Pulmonary artery endothelial cell (primary cell): Measurements from ENCODE around the gene RPL28. TPM values are rescaled to one million over a fixed set of nuclear protein-coding genes. Genes with fewer than 3 reads are reported as not detected.

Experiments used
- DNase-seq: peaks from one replicate; pipeline ENCODE4 v3.0.0-alpha.2; 2011; ENCODE audit warnings: low read depth, low spot score
- total RNA-seq: library from RNA; depleted of rRNA; stranded (reverse); fragments of >200 nt; gene quantifications from 2 replicates; pipeline ENCODE4 v1.2.3, GENCODE V29; 2014

The RPL28 gene
- total RNA-seq, 1 donor from 2014 or later: 256 TPM

- DNase-seq: no peak
Observed at GRCh38 chr19:55423225-55424005, 37.7 kb downstream of the RPL28 start.

GRCh38 chr19:55424518-55424917 is 38.8 kb downstream of the RPL28 start:
- no peak for DNase-seq

- DNase-seq: no peak
Observed at GRCh38 chr19:55426042-55426441, 40.3 kb downstream of the RPL28 start.

DNA sequence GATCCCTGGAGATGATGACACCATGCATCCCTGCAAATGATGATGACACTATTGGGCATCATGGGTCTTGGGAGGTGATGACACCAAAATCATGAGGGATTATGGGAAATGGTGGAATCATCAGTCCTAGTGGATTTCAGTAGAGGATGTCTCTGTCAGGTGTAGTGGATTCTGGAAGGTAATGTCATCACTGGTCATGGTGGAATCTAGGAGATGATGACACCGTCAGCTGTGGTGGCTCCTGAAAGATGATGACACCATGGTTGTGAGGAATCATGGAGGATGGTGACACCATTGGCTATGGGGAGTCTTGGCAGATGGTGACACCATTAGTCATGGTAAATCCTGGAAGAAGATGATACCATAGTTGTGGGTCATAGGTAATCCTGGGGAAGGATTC is 45.5 kb downstream of the RPL28 start:
- DNase-seq: no peak

DNA sequence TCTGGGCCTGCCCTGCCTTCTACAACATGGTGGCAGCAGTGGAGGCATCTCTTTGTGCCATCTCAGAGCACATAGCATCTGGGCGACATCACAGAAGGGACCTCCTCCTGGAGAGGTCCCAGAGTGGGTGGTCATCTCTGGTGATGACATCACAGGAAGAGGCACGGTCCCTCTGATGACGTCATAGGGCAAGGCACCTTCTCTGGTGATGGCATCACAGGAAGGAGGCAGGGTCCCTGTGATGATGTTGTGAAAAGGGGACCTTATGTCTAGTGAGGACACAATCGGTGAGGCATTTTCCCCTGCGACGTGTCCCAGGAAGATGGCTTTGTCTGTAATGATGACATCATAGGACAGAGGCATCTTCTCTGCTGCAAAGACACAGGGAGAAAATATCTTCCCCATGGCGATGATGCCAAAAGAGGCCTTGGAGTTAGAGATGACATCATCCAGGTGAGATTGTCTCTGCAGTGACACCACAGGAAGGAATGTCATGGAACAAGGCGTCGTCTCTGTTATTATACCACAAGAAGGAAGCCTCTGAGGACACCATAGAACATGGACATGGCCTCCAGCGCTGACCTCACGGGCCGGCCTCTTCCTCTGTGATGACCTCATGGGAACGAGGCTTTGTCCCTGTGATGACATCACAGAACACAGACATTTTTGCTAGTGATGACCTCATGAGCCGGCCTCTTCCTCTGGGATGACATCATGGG is 46.7 kb downstream of the RPL28 start:
- DNase-seq: no peak

DNA sequence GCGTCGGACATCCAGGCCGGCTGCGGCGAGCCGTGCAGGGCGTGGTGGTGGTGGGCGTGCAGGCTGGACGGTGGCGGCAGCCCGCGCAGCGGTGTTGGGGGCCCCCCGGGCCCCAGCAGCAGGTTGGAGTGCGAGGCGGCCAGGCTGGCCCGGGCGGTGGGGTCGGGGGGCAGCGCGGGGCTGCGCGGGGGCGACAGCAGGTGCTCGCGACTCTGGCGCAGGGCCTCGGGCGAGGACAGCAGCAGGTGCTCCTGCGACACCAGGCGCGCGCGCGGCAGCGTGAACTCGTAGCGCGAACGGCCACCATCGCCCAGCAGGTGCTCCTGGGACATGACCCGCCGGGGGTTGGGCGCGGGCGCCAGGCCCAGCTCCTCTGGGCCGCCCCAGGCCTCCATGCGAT is 47.6 kb downstream of the RPL28 start:
- DNase-seq: no peak

DNA sequence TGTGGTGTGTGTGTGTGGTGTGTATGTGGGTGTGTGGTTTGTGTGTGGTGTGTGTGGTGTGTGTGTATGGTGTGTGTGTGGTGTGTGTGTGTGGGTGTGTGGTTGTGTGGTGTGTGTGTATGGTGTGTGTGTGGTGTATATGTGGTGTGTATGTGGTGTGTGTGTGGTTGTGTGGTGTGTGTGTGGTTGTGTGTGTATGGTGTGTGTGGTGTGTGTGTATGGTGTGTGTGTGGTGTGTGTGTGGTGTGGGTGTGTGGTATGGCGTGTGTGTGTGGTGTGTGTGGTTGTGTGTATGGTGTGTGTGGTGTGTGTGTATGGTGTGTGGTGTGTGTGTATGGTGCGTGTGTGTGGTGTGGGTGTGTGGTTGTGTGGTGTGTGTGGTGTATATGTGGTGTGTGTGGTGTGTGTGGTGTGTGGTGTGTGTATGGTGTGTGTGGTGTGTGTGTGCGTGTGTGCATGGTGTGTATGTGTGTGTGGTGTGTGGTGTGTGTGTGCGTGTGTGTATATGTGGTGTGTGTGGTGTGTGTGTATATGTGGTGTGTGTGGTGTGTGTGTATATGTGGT is 48.7 kb downstream of the RPL28 start:
- DNase-seq: no peak

GRCh38 chr19:55435020-55435419 is 49.3 kb downstream of the RPL28 start:
- DNase-seq: no peak

DNA sequence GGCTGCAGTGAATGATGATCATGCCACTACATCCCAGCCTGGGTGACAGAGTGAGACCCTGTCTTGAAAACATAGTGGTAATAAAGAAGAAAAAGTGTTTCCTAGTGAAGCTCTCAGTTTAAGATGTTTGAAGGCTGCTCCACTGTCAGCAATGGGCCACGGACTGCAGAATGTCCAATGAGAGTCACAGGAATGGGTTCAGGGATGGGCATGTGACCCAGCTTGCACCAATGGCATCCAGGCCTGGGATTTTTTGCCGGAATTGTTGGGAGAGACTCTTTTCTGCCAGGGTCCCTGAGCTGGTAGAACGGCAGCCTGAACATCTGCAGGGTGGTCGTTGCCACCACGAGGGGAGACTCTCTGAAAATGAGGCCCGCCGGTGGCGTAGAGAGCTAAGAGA is 51.1 kb downstream of the RPL28 start:
- no peak for DNase-seq

DNA sequence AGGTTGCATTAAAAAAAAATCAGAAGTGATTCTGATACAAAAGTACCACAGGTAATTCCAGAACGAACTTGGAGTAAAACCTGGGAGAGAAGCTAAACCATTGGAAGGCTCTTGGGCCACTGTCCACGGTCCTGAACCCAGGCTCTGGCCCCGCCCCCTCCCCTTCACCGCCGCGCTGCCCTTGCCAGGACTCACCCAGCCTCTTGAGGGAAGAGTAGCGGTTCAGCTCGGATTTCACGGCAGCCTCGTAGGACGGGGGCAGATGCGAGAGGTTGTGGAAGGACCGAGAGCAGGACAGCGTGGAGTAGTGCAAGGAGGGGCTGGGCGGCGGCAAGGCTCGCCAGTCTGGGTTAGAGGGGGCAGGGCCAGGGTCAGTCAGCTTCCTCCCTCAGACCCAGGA is 51.7 kb downstream of the RPL28 start:
- no peak for DNase-seq

DNA sequence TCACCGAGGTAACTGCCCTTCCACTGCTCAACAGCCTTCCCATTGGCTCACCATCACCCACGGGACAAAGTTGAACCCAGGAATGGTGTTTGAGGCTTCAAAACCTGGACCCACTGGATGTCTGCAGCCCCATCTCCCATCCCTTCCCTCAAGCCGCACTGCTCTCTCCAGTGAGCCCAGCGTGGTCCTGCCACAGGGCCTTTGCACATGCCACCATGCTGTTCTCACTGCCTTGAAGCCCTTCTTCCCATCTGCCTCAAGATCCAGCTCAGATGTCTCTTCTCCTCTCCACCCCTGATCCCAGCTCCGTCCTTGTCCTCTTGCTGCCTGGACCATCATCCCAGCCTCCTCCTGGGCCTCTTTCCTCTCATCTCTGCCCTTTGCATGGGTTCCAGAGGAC is 53.3 kb downstream of the RPL28 start:
- no peak for DNase-seq

GRCh38 chr19:55440411-55441105 is 54.8 kb downstream of the RPL28 start:
- no peak for DNase-seq

DNA sequence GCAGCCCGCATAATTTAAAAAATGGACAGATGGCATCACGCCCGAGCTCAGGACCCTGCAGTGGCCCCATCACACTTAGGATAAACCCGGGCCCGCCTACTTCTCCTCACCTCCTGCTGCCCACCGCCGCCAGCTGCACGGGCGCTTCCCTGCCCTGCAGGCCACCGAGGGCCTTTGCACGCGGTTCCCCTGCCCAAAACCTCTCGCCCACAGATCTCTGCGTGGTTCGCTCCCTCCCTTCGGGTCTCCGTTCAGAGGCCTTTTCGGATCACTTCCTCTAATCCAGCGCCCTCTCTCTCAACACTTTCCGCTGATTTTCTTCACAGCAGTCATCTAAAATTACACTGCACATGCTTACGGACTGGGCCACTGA is 55.6 kb downstream of the RPL28 start:
- no peak for DNase-seq

DNA sequence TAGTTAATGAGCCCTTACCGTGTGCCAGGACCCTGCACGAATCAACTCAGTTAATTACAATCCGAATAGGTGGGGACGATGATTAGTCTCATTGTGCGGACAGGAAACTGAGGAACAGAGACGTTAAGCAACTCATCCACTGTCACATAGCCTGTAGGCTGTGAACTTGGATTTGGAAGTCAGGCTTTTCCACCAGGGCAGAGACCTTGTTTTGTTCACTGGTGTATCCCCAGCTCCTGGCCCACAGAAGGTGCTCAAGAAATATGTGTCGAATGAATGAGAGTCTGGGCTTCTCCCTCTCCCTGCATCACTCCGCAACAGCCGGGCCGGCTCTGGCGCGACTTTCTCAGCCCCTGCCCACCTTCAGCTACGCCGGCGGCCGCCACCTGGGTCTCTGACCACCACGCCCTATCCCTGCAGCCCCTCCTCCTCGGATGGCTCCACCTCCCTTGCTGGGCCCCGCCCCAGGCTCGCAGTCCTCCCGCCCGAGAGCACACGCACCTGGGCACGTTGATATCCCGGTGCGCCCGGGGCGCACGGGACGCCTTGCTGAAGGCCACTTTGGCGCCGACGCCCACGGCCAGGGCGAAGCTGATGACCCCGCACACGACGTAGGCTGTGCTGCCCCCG is 56.1 kb downstream of the RPL28 start:
- no peak for DNase-seq

DNA sequence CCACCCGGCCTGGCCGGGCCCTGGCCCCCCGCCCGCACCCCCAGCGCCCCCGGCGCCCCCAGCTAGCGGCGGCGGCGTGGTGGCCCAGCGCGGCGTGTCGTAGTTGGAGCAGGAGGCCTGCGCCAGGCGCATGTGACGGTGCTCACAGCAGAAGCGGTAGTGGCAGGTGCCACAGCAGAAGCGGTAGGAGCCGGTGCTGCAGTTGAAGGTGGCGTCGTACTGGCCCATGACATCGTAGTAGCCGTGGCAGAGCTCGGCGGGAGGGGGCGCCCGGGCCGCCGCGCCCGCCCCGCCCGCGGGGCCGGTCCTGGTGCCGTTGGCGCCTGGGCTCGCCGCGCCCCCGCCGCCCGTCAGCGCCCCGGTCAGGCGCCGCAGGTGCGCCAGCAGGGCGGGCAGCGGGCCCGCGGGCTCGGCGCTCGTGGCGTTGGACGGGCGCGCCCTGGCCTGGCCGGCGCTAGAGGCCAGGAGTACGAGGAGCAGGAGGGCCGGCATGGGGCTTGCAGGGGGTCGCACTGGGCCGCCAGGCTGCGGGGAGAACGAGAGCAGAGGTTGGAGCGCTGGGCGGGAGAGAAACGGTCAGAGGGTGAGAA is 56.7 kb downstream of the RPL28 start:
- no peak for DNase-seq

DNA sequence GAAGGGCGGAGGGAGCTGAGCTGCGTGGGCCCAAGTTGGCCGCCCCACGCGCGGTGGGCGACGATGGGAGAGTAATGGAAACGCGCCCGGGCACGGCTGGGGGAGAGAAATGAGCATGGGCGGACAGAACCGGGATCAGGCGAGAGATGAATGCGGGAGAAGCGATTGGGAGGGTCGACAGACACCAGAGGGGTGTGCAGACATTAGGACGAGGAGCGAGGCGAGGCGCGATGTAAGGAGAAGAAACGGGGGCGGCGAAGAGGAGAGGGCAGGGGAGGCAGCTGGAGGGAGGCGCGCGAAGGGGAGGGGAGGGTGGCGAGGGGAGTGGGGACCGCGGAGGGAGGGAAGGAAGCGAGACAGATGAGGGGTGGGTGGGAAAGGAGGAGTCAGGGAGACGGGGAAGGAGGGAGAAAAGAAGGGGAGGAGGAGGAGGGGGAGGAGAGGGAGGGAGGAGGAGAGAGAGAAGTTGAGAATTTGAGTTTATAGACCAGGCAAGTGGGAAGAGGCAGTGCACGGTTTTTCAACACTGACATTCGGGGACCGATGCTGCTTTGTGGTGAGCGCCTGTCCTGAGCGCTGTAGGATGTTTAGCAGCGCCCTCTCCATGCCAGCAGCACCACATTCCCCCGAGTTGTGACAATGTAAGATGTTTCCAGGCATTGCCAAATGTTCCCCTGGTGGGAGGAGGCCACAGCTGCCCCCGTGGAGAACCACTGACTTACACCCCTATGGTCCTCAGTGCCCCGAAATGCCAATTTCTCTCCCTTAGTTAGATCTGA is 57.5 kb downstream of the RPL28 start, which contains the start of gene SHISA7:
Gene SHISA7, minus strand, starts transcription at position 256 of the 779 bp plus-strand sequence. CDS start 437 bp downstream, outside the sequence.
- DNase-seq: no peak

- no peak for DNase-seq
Observed at GRCh38 chr19:55443824-55444480, 58.2 kb downstream of the RPL28 start.

GRCh38 chr19:55444646-55445045 is 58.9 kb downstream of the RPL28 start:
- DNase-seq: no peak

- no peak for DNase-seq
Observed at GRCh38 chr19:55446060-55446459, 60.3 kb downstream of the RPL28 start.
